ENCODE data around the gene MRPS15.

MRPS15 gene

DNA sequence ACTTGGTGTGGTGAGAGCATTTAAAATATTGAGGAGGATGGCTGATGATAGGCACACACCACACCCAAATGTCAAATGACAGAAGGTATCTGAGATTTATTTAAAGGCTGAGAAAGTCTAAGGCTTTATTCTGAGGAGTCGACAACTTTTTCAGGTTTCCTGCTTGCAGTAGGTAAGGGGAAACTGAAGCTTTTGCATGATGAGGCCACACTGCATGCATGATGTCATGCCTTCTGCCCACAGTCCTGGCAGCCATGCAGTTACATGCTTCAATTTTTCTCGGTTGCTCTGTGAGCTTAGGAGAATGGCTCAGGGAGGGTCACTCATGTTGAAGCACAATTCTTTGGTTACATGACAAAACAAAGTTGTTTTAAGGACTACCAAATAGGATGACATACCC lies 20.9 kb downstream of the MRPS15 start:
- DNase-seq (ENCODE audit: low spot score), result no peak
- TF ChIP-seq, protein P1, sequence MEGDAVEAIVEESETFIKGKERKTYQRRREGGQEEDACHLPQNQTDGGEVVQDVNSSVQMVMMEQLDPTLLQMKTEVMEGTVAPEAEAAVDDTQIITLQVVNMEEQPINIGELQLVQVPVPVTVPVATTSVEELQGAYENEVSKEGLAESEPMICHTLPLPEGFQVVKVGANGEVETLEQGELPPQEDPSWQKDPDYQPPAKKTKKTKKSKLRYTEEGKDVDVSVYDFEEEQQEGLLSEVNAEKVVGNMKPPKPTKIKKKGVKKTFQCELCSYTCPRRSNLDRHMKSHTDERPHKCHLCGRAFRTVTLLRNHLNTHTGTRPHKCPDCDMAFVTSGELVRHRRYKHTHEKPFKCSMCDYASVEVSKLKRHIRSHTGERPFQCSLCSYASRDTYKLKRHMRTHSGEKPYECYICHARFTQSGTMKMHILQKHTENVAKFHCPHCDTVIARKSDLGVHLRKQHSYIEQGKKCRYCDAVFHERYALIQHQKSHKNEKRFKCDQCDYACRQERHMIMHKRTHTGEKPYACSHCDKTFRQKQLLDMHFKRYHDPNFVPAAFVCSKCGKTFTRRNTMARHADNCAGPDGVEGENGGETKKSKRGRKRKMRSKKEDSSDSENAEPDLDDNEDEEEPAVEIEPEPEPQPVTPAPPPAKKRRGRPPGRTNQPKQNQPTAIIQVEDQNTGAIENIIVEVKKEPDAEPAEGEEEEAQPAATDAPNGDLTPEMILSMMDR (IDR thresholded peaks at IDR 0.05; ENCODE audit: extremely low read depth, missing control alignments), result no peak

DNA sequence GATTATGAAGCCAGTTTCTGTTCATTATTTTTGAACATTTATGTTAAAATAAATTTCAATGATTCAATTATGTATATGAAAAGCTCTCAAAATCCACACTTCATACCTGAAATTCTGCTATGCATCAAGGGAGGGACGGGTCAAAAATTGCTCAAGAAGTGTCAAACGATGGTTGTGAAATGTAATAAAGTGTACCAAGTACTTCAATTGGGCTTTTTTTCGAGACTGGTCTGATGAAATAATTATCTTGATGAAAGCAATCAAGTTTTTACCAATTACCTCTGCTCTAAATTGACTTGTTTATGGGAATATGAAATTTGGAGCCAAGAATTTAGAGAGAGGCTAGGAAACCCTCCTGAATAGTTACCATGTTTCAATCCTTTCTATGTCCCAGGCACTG lies 21.8 kb downstream of the MRPS15 start:
- DNase-seq (ENCODE audit: low spot score), result no peak
- TF ChIP-seq, protein P1 (IDR thresholded peaks at IDR 0.05; ENCODE audit: extremely low read depth, missing control alignments), result no peak

DNA sequence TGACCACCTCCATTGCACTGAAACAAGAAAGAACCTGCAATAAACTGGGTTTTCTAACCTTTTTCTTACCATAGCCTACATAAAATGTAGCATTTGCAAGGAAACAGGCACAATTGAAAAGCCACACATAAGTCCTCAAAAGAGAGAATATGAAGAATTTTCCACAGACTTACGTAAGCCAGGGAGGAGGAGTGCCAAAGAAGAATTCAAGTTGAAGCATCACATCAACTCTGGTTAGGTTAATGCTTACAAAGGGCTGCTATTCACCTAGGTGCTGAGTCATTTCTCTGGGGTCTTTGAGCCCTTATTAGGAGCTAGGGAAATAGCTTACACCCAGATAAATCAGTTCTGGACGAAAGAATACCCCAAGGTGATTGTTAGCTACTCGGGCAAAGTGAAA lies 23.5 kb downstream of the MRPS15 start:
- TF ChIP-seq, protein P1 (IDR thresholded peaks at IDR 0.05; ENCODE audit: extremely low read depth, missing control alignments), result no peak
- DNase-seq (ENCODE audit: low spot score), result no peak

DNA sequence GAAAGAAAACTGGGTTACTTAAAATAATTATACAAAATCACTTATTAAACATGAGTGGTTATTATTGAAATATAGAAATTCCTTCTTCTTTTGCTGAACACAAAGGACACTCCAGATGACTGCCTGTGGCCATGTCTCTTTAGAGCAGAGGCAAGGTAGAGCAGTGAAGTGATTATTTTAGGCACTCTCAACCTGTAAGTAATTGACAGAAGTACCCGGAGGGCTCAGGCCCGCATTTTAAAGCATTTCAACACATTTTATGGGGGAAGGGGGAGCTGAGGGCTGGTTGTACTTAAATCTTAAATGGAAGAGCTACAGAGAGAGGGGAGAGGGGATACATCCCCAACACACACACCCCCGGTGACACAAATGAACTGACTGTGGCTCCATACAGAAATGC lies 24.1 kb downstream of the MRPS15 start:
- DNase-seq (ENCODE audit: low spot score), result no peak
- TF ChIP-seq, protein P1 (IDR thresholded peaks at IDR 0.05; ENCODE audit: extremely low read depth, missing control alignments), result no peak

DNA sequence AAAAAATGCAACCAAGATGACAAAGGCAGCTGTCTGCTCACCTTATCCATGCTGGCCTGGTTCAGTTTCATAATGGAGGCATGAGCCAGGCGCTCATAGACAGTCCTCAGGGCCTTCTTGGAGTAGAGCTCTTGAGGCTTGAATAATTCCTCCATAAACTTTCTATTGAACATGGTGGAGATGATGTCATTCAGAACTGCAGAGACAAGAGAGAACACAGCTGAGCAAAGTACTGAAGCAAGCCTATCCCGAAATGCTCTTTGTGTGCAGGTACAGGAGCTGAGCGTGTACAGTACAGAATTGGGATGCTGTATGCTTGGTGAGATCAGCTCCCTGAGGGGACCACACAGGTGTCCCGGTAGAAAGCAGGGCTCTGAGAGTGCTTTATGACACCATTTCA lies 25.5 kb downstream of the MRPS15 start:
- TF ChIP-seq, protein P1 (IDR thresholded peaks at IDR 0.05; ENCODE audit: extremely low read depth, missing control alignments), result no peak
- DNase-seq (ENCODE audit: low spot score), result no peak

GRCh38 chr1:36436821-36437220 lies 27.4 kb downstream of the MRPS15 start:
- DNase-seq (ENCODE audit: low spot score), result no peak

GRCh38 chr1:36433102-36433501 lies 31.1 kb downstream of the MRPS15 start:
- TF ChIP-seq, protein P1 (IDR thresholded peaks at IDR 0.05; ENCODE audit: extremely low read depth, missing control alignments), result no peak
- DNase-seq (ENCODE audit: low spot score), result no peak

More at GRCh38 chr1:36436821-36437220, 27.4 kb downstream of the MRPS15 start:
- TF ChIP-seq, protein P1 (IDR thresholded peaks at IDR 0.05; ENCODE audit: extremely low read depth, missing control alignments), result no peak
